Subcutaneous abdominal adipose tissue (tissue), 5 donors: ENCODE data around the gene IFI16.
A peak's percentile ranks its signal among the peaks of the same experiment; 100 is the strongest.

ENCODE experiments used
- H3K27ac ChIP-seq: one replicate; pipeline ENCODE4 v1.7.0; 2013; ENCODE audit warnings: low read depth, mild to moderate bottlenecking, inconsistent platforms, low read length, moderate library complexity
- H3K27me3 ChIP-seq, 5 donors: one replicate each; pipeline ENCODE4 v1.7.0; 2013; ENCODE audit warnings: low read length in 5 of 5, inconsistent platforms in 1 of 5; ENCODE audit not compliant: control insufficient read depth in 5 of 5, insufficient read depth in 4 of 5
- H3K36me3 ChIP-seq, 5 donors: one replicate each; pipeline ENCODE4 v1.7.0; 2013; ENCODE audit warnings: low read length in 5 of 5; ENCODE audit not compliant: control insufficient read depth in 5 of 5, insufficient read depth in 5 of 5
- H3K4me1 ChIP-seq, 5 donors: one replicate each; pipeline ENCODE4 v1.7.0; 2013; ENCODE audit warnings: low read length in 5 of 5, mild to moderate bottlenecking in 3 of 5, moderate library complexity in 1 of 5; ENCODE audit not compliant: control insufficient read depth in 5 of 5, insufficient read depth in 5 of 5
- H3K4me3 ChIP-seq, 5 donors: one replicate each; pipeline ENCODE4 v1.7.0; 2013; ENCODE audit warnings: low read length in 5 of 5, low read depth in 1 of 5
- H3K9ac ChIP-seq, 5 donors: one replicate each; pipeline ENCODE4 v1.7.0; 2013; ENCODE audit warnings: low read length in 5 of 5, mild to moderate bottlenecking in 4 of 5, moderate library complexity in 3 of 5
- H3K9me3 ChIP-seq, 5 donors: one replicate each; pipeline ENCODE4 v1.7.0; 2013; ENCODE audit warnings: low read length in 5 of 5; ENCODE audit not compliant: control insufficient read depth in 5 of 5
- donor health status: healthy.
- donor health status: healthy.
- donor health status: healthy.
- donor health status: healthy.
- donor health status: healthy.

Gene IFI16

GRCh38 chr1:159051436-159051835, 41.7 kb downstream of the IFI16 start:
- no peaks in the 10 kb centered on the region for H3K9me3 ChIP-seq
- H3K27ac ChIP-seq: no peak overlapping the region
- H3K27me3 ChIP-seq: no peaks in the 10 kb centered on the region
- peaks cover 0 to 11% (median 0%) of the 10 kb centered on the region in 5 donors for H3K4me1 ChIP-seq
- no peak overlapping the region for H3K9ac ChIP-seq
- peaks cover 36 to 74% (median 63%) of the 10 kb centered on the region in 5 donors for H3K36me3 ChIP-seq
- H3K4me3 ChIP-seq: no peak overlapping the region

DNA sequence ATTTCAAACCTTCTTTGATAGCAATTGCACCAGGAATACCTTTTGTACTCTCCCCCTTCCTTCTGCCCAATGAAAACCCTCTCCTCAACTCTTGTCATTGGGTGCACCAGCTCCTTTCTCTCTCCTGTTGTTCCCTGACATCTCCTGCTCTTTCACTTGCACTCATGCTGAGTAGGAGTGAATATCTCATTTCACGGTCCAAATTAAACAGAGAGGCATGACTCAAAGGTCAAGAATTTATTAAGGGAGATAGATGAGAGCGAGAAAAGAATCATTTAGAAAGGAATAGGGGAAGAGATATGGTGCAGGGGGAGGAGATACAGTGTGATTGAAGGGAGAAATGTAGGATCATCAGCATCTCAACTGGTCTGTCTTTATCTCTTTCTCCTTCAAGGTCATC, 44.7 kb downstream of the IFI16 start:
- H3K9ac ChIP-seq: no peak overlapping the region
- no peak overlapping the region for H3K4me3 ChIP-seq
- peaks cover 33 to 70% (median 55%) of the 10 kb centered on the region in 5 donors for H3K36me3 ChIP-seq
- no peaks in the 10 kb centered on the region for H3K27me3 ChIP-seq
- H3K4me1 ChIP-seq: peaks cover 0 to 11% (median 0%) of the 10 kb centered on the region in 5 donors
- H3K27ac ChIP-seq: no peak overlapping the region
- no peaks in the 10 kb centered on the region for H3K9me3 ChIP-seq

- peaks cover 29 to 62% (median 52%) of the 10 kb centered on the region in 5 donors for H3K36me3 ChIP-seq
Observed at GRCh38 chr1:159055181-159055641, 45.5 kb downstream of the IFI16 start.

DNA sequence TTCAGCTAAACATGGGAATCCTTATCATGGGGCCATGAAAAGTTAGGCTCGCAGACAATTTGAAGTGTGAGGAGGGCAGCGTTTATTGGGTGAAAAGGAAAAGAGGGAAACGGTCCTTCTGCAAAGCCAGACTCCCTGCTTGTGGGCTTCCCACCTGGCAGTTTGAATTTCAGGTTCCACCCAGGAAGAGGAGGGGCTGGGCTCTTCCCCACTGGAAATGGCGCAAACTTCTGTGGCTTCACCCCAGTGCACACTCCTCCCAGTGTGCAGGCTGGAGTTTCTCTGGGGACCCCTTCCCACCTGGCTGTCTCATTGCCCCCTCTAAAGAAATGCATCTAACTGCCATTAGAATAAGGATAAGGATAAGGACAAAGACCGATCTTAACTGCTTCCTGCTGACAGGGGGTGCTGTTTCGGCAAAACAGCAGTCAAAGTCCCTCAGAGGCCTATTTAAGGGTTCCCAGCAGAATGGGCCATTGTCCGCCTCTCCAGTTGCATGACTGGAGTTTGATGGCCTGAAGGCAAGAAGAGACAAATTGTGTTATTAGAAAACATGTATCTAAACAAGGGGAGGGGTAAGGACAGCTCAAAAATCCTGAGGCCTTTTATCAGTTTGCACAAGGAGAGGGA, 46.5 kb downstream of the IFI16 start:
- no peaks in the 10 kb centered on the region for H3K9me3 ChIP-seq
- no peak overlapping the region for H3K27ac ChIP-seq
- H3K36me3 ChIP-seq: peaks cover 22 to 53% (median 45%) of the 10 kb centered on the region in 5 donors
- H3K4me1 ChIP-seq: peaks cover 0 to 11% (median 0%) of the 10 kb centered on the region in 5 donors
- H3K9ac ChIP-seq: no peak overlapping the region
- no peak overlapping the region for H3K4me3 ChIP-seq
- H3K27me3 ChIP-seq: no peaks in the 10 kb centered on the region

More at GRCh38 chr1:159055181-159055641, 45.5 kb downstream of the IFI16 start:
- H3K9ac ChIP-seq: no peak overlapping the region
- H3K4me1 ChIP-seq: peaks cover 0 to 11% (median 0%) of the 10 kb centered on the region in 5 donors
- no peaks in the 10 kb centered on the region for H3K27me3 ChIP-seq
- H3K4me3 ChIP-seq: no peak overlapping the region
- no peaks in the 10 kb centered on the region for H3K9me3 ChIP-seq
- H3K27ac ChIP-seq: no peak overlapping the region

DNA sequence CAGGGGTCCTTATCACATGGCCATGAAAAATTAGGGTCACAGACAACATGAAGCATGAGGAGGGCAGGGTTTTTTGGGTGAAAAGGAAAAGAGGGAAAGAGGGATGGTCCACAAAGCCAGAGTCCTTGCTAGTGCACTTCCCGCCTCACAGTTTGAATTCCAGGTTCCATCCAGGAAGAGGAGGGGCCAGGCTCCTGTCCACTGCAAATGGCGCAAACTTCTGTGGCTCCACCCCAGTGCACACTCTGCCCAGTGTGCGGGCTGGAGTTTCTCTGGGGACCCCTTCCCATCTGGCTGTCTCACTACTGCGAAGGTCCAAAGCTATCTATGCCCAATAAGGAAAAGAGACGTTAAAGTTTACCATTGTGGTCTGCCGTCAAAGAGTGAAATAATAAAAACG, 49.0 kb downstream of the IFI16 start:
- no peaks in the 10 kb centered on the region for H3K9me3 ChIP-seq
- H3K27ac ChIP-seq: no peak overlapping the region
- no peak overlapping the region for H3K9ac ChIP-seq
- H3K4me1 ChIP-seq: peaks cover 0 to 5% (median 0%) of the 10 kb centered on the region in 5 donors
- peaks cover 9 to 27% (median 24%) of the 10 kb centered on the region in 5 donors for H3K36me3 ChIP-seq
- H3K27me3 ChIP-seq: no peaks in the 10 kb centered on the region
- no peak overlapping the region for H3K4me3 ChIP-seq

DNA sequence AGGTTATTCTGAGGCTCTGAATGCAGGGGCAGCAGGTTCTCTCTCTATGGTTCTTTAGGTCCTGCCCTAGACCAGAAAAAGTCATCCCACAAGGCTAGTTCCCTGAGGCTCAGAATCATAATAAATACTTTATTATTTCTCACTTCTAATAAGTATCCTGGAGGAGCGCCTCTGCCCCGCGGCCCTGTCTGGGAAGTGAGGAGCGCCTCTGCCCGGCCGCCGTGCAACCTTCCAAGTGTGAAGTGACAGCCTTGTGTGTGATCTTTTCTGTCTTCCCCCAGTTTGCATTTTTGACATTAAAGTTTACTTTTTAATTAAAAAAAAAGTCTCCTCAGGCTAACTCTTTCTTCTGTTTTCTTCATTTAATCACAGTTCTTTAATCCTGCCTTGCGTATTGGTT, 55.4 kb downstream of the IFI16 start:
- Histone ChIP-seq H3K9ac (no peak overlapping the region), H3K27me3 (no peaks in the 10 kb centered on the region), H3K4me3 (no peak overlapping the region), H3K36me3 (no peaks in the 10 kb centered on the region), H3K27ac (no peak overlapping the region), H3K4me1 (peaks cover 0 to 14% (median 4%) of the 10 kb centered on the region in 5 donors), H3K9me3 (no peaks in the 10 kb centered on the region)

- Histone ChIP-seq H3K4me3 (no peak overlapping the region), H3K27ac (no peak overlapping the region), H3K9ac (no peak overlapping the region), H3K9me3 (no peaks in the 10 kb centered on the region), H3K4me1 (peaks cover 0 to 14% (median 4%) of the 10 kb centered on the region in 5 donors), H3K36me3 (no peaks in the 10 kb centered on the region), H3K27me3 (no peaks in the 10 kb centered on the region)
Observed at GRCh38 chr1:159066108-159066507, 56.4 kb downstream of the IFI16 start.

DNA sequence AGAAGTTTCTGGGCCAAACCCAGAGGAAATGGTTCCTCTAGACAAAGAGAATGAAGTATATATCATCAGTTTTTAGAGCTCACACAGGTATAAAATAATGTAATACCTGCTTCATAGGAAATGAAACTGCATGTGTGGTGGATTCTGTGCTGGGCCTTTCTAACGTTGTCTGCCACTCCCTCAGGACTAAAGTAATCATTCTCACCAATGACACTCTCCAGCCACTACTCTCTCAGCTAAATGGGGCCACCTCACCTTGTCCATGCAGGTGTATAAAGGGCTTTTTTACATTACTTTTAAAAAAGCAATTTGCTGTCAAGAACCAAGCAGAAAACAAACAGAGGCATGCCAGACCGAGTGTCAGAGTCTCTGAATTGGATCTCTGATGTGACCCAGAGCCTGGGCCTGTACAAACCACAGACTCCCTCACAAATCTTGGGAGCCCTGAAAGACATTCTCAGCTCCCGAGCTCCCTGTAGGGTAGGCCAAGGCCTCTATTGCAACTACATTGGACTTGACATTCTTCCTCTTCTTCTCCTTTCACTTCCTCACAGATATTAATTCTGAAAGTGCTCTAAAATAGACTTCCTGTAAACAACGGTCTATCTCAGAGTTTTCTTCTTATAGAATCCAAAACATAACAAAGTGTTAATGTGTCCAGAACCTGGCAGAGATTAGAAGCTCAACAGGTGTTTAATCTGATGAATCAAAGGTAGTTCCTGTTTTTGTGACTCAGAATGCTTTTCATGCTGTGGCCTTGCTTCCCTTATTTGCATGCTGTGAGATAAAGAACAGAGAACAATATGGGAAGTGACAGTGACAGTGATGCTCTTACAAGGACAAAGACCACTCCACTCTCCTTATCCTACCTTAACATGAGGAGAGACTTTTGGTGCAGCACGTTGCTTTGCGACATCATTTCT, 58.3 kb downstream of the IFI16 start:
- H3K9ac ChIP-seq: no peak overlapping the region
- no peaks in the 10 kb centered on the region for H3K27me3 ChIP-seq
- peaks cover 0 to 14% (median 4%) of the 10 kb centered on the region in 5 donors for H3K4me1 ChIP-seq
- no peaks in the 10 kb centered on the region for H3K9me3 ChIP-seq
- no peaks in the 10 kb centered on the region for H3K36me3 ChIP-seq
- H3K4me3 ChIP-seq: peak overlapping the region in 1 of 5 donors; percentile 16
- H3K27ac ChIP-seq: no peak overlapping the region

DNA sequence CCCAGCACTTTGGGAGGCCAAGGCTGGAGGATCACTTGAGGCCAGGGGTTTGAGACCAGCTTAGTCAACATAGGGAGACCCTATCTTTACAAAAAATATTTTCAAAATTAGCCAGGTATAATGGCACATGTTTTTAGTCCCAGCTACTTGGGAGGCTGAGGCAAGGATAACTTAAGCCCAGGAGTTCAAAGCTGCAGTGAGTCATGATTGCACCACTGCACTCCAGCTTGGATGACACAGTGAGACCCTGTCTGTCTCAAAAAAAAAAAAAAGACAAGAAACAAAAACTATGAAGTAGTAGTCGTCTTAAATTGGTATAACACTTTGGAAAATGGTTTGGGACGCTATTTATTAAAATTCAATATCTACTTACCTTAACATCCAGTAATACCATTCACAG, 59.2 kb downstream of the IFI16 start:
- Histone ChIP-seq H3K4me1 (peaks cover 0 to 14% (median 4%) of the 10 kb centered on the region in 5 donors), H3K36me3 (no peaks in the 10 kb centered on the region), H3K4me3 (no peak overlapping the region), H3K27ac (no peak overlapping the region), H3K9me3 (no peaks in the 10 kb centered on the region), H3K27me3 (no peaks in the 10 kb centered on the region), H3K9ac (no peak overlapping the region)
